IMR-90 (cell line): ENCODE measurements around the gene KRTAP29-1.

Experiments used
- CEBPB ChIP-seq: IDR thresholded peaks from 2 replicates; pipeline ENCODE4 v1.6.1; 2012; ENCODE audit warnings: low read depth, low read length, improper control_type of control experiment
- FOS ChIP-seq: fragments of 150-350 bp; IDR thresholded peaks from 2 replicates; pipeline ENCODE4 v1.6.1; 2016; ENCODE audit warnings: low read depth, low read length
- MAFK ChIP-seq: IDR thresholded peaks from 2 replicates; pipeline ENCODE4 v1.6.1; 2012; ENCODE audit warnings: low read depth, low read length, improper control_type of control experiment
- MAZ ChIP-seq: IDR thresholded peaks from 2 replicates; pipeline ENCODE4 v1.6.1; 2012; ENCODE audit warnings: low read depth, mild to moderate bottlenecking, low read length, improper control_type of control experiment, moderate library complexity, borderline replicate concordance
- MXI1 ChIP-seq: IDR thresholded peaks from 2 replicates; pipeline ENCODE4 v1.6.1; 2012; ENCODE audit warnings: low read depth, mild to moderate bottlenecking, low read length, moderate library complexity, borderline replicate concordance
- NFE2L2 ChIP-seq: fragments of 150-350 bp; IDR thresholded peaks from 2 replicates; pipeline ENCODE4 v1.6.1; 2016; ENCODE audit warnings: low read depth, mild to moderate bottlenecking, low read length
- POLR2A ChIP-seq: IDR thresholded peaks from 2 replicates; pipeline ENCODE4 v1.6.1; 2012; ENCODE audit warnings: mild to moderate bottlenecking, low read depth, low read length
- RAD21 ChIP-seq: IDR thresholded peaks from 2 replicates; pipeline ENCODE4 v1.6.1; 2012; ENCODE audit warnings: low read length, improper control_type of control experiment
- RCOR1 ChIP-seq: IDR thresholded peaks from 2 replicates; pipeline ENCODE4 v1.6.1; 2012; ENCODE audit warnings: mild to moderate bottlenecking, low read length, improper control_type of control experiment; ENCODE audit not compliant: insufficient replicate concordance
- RFX5 ChIP-seq: IDR thresholded peaks from 2 replicates; pipeline ENCODE4 v1.8.0; 2012; ENCODE audit warnings: low read depth, mild to moderate bottlenecking, low read length, moderate library complexity
- SMC3 ChIP-seq: fragments of 150-350 bp; IDR thresholded peaks from 2 replicates; pipeline ENCODE4 v1.6.1; 2016; ENCODE audit warnings: low read depth, mild to moderate bottlenecking, antibody characterized with exemption, low read length, moderate library complexity
- TF ChIP-seq, protein P1 (sequence below): conservative IDR thresholded peaks from 2 replicates; pipeline ENCODE4 v1.5.1; 2012; ENCODE audit warnings: mild to moderate bottlenecking, low read depth, low read length, improper control_type of control experiment
- TF ChIP-seq, protein P2 (sequence below): fragments of 150-350 bp; IDR thresholded peaks from 2 replicates; pipeline ENCODE4 v1.6.1; 2016; ENCODE audit warnings: low read depth, mild to moderate bottlenecking, low read length, moderate library complexity, borderline replicate concordance
- TF ChIP-seq, protein P3 (sequence below): fragments of 150-350 bp; IDR thresholded peaks from 2 replicates; pipeline ENCODE4 v1.6.1; 2017; ENCODE audit warnings: mild to moderate bottlenecking, antibody characterized with exemption, low read length, low read depth

DNA sequence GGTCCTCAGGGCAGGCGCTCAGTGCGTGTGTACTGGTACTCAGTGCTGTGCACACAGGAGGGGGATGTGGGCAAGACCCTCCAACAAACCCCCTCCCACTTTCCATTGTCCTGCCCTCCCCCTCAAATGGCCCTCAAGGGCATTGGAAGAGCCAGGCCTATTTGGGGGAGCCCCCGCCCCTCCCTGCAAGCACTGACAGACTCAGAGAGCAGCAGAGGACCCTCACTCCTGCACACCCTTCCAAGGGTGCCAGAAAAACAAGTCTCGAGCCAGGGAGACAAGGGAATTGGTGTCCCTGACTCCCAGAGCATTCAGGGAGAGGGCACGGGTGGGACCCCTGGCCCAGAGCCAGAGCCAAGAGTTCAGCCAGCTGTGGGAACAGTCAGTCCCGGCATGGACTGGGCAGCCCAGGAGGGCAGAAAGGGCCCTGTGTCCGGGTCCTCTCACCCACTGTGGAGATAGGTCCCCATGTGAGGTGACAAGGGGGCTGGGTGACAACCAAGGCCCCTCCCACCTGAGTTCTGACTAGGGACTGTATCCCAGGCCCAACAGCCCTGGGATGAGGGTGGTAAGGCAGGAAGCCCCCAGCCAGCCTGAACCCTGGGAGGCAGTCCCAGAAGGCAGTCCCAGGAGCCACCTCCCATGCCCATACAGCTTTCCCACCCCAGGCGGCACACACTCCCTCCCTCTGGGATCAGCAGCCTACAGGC lies 24.9 kb upstream of the KRTAP29-1 start:
- TF ChIP-seq RFX5 (no peak), RCOR1 (no peak), SMC3 (no peak), POLR2A (no peak), MXI1 (no peak), RAD21 (no peak), FOS (no peak), NFE2L2 (no peak), CEBPB (no peak), MAZ (no peak), MAFK (no peak)
- TF ChIP-seq, protein P1, sequence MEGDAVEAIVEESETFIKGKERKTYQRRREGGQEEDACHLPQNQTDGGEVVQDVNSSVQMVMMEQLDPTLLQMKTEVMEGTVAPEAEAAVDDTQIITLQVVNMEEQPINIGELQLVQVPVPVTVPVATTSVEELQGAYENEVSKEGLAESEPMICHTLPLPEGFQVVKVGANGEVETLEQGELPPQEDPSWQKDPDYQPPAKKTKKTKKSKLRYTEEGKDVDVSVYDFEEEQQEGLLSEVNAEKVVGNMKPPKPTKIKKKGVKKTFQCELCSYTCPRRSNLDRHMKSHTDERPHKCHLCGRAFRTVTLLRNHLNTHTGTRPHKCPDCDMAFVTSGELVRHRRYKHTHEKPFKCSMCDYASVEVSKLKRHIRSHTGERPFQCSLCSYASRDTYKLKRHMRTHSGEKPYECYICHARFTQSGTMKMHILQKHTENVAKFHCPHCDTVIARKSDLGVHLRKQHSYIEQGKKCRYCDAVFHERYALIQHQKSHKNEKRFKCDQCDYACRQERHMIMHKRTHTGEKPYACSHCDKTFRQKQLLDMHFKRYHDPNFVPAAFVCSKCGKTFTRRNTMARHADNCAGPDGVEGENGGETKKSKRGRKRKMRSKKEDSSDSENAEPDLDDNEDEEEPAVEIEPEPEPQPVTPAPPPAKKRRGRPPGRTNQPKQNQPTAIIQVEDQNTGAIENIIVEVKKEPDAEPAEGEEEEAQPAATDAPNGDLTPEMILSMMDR: no peak
- TF ChIP-seq, protein P2, sequence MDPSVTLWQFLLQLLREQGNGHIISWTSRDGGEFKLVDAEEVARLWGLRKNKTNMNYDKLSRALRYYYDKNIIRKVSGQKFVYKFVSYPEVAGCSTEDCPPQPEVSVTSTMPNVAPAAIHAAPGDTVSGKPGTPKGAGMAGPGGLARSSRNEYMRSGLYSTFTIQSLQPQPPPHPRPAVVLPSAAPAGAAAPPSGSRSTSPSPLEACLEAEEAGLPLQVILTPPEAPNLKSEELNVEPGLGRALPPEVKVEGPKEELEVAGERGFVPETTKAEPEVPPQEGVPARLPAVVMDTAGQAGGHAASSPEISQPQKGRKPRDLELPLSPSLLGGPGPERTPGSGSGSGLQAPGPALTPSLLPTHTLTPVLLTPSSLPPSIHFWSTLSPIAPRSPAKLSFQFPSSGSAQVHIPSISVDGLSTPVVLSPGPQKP: no peak
- TF ChIP-seq, protein P3, sequence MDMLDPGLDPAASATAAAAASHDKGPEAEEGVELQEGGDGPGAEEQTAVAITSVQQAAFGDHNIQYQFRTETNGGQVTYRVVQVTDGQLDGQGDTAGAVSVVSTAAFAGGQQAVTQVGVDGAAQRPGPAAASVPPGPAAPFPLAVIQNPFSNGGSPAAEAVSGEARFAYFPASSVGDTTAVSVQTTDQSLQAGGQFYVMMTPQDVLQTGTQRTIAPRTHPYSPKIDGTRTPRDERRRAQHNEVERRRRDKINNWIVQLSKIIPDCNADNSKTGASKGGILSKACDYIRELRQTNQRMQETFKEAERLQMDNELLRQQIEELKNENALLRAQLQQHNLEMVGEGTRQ: no peak
